GM21515 (cell line): ENCODE data around the gene SLC25A24.

ENCODE experiments used
- ATAC-seq: cut with Tn5 transposase; IDR thresholded peaks from one replicate; pipeline ENCODE4 v1.9.1; 2021; ENCODE audit not compliant: unreplicated experiment

Gene SLC25A24

GRCh38 chr1:108106775-108107174 is 93.4 kb downstream of the SLC25A24 start:
- no peak for ATAC-seq

DNA sequence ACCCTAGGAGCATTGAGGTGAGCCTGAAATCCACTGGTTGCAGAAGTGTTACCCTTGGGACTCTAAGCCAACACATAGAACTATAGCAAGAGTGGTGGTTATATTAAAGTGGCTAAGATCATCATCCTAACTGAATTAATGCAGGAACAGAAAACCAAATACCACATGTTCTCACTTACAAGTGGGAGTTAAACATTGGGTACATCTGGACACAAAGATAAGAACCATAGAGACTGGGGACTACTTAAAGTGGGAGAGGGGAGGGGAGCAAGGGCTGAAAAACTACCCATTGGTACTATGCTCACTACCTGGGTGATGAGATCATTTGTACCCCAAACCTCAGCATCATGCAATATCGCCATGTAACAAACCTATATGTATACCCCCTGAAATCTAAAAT is 100.0 kb downstream of the SLC25A24 start:
- no peak for ATAC-seq

DNA sequence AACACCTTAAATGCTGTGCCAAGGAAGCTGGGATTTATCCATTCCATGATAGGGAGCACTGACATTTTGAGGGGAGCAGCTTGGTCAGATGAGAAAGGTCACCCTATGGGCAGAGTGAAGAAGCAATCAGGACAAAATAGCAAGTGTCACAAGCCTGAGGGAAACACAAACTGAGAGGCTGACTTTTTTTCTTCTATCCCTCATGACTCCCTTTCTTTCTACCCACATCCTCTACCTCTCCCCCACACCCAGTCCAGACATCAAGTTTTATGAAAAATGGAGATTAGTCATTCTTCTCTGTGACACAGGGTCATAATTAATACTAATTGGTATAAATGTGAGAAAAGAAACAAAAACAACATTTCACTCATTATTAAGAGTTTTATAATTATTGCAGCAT is 103.1 kb downstream of the SLC25A24 start:
- ATAC-seq, result no peak

DNA sequence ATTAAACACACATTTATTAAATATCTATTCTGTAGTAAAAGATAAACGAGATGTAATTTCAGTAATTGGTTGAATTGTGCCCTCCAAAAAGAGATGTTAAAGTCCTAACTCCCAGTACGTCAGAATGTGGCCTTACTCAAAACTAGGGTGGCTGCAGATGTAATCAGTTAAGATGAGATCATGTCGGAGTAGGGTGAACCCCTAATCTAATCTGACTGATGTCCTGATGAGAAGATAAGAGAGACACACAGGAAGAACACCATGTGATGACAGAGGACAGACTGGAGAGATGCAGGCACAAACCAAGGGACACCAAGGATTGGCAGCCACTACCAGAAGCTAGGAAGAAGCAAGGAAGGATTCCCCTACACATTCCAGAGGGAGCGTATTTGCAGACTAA is 104.1 kb downstream of the SLC25A24 start:
- ATAC-seq, result no peak

GRCh38 chr1:108089477-108089876 is 110.7 kb downstream of the SLC25A24 start:
- ATAC-seq, result no peak

GRCh38 chr1:108085628-108086027 is 114.5 kb downstream of the SLC25A24 start:
- no peak for ATAC-seq

DNA sequence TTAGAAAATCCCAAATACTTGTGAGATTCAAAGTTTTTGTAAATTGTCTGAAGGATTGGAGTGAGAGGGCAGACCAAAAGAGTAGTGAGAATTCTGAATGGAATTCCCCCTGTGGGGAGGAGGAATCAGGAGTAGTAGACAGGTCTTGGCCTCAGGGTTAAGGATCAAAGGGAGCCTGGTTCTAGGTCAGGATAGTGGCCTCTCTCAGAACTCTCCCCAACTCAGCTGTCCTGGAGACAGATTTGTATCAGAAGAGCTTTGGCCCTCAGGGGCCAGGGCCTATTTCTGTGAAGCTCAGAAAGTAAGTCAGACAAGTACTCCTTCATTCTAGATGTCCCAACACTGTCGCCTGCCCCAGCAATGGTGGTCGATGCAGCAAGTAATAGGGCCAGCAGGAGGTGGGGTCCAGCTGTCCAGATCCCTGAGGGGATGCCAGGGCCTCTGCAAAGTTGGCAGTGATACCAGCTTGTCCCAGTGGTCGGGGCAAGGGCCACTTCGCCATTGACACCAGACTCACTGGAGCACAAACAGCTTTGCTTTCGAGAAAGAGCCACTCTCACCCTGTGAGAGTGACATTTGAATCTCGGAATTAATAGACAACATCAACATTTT is 115.2 kb downstream of the SLC25A24 start:
- ATAC-seq, result no peak
